Memory B cell (primary cell): ENCODE results near the gene MRPS18B.
A peak's percentile ranks its signal among the peaks of the same experiment; 100 is the strongest.
"Not testable (repeated sequence)": the region's sequence is repeated elsewhere in the genome, so short reads cannot be mapped to it uniquely, and the experiment has no call there.

Source experiments
- ATAC-seq: fragments of 150-1000 bp; cut with Tn5 transposase; 2 replicates; pipeline ENCODE4 v1.10.0; 2021; ENCODE audit warnings: low read depth, mild to moderate bottlenecking, moderate library complexity
- DNase-seq, 2 donors: peaks; one replicate each; pipeline ENCODE4 v3.0.0; 2022; ENCODE audit warnings: low spot score in 2 of 2
- H3K27ac Mint-ChIP-seq: one replicate; pipeline ENCODE4 v1.8.0; 2022; ENCODE audit warnings: mild to moderate bottlenecking, moderate library complexity, mixed read lengths
- H3K27me3 Mint-ChIP-seq: one replicate; pipeline ENCODE4 v1.8.0; 2022; ENCODE audit warnings: mixed read lengths
- H3K36me3 Mint-ChIP-seq: one replicate; pipeline ENCODE4 v1.8.0; 2022; ENCODE audit warnings: mild to moderate bottlenecking, mixed read lengths
- H3K4me1 Mint-ChIP-seq: one replicate; pipeline ENCODE4 v1.8.0; 2022; ENCODE audit warnings: mixed read lengths
- H3K4me3 Mint-ChIP-seq: one replicate; pipeline ENCODE4 v1.8.0; 2022; ENCODE audit warnings: mild to moderate bottlenecking, moderate library complexity, mixed read lengths
- H3K9me3 Mint-ChIP-seq: one replicate; pipeline ENCODE4 v1.8.0; 2022; ENCODE audit warnings: mixed read lengths

Gene MRPS18B

GRCh38 chr6:30641048-30641447, 23.4 kb downstream of the MRPS18B start:
- Mint-ChIP-seq H3K27me3 (no peaks in the 10 kb centered on the region), H3K9me3 (no peaks in the 10 kb centered on the region), H3K27ac (no peak overlapping the region), H3K36me3 (peaks cover 12% of the 10 kb centered on the region), H3K4me3 (no peak overlapping the region), H3K4me1 (peaks cover 12% of the 10 kb centered on the region)
- DNase-seq, result no peak
- ATAC-seq, result no peak

- no peak for ATAC-seq
- peaks cover 12% of the 10 kb centered on the region for H3K36me3 Mint-ChIP-seq
- no peak overlapping the region for H3K4me3 Mint-ChIP-seq
- H3K9me3 Mint-ChIP-seq, result no peaks in the 10 kb centered on the region
- peaks cover 21% of the 10 kb centered on the region for H3K4me1 Mint-ChIP-seq
- H3K27me3 Mint-ChIP-seq, result no peaks in the 10 kb centered on the region
- DNase-seq, result no peak
- peak overlapping the region; percentile 17 for H3K27ac Mint-ChIP-seq
Observed at GRCh38 chr6:30643656-30644055, 26.0 kb downstream of the MRPS18B start.

GRCh38 chr6:30644769-30645168, 27.1 kb downstream of the MRPS18B start:
- ATAC-seq (no peak), DNase-seq (no peak)
- Mint-ChIP-seq H3K4me1 (peaks cover 21% of the 10 kb centered on the region), H3K4me3 (no peak overlapping the region), H3K36me3 (peaks cover 12% of the 10 kb centered on the region), H3K9me3 (no peaks in the 10 kb centered on the region), H3K27me3 (no peaks in the 10 kb centered on the region), H3K27ac (no peak overlapping the region)

- peaks cover 23% of the 10 kb centered on the region for H3K4me1 Mint-ChIP-seq
- no peak for DNase-seq
- H3K9me3 Mint-ChIP-seq, result no peaks in the 10 kb centered on the region
- peaks cover 11% of the 10 kb centered on the region for H3K36me3 Mint-ChIP-seq
- no peaks in the 10 kb centered on the region for H3K27me3 Mint-ChIP-seq
- H3K4me3 Mint-ChIP-seq, result no peak overlapping the region
- peak overlapping the region; percentile 88 for H3K27ac Mint-ChIP-seq
- ATAC-seq, result no peak
Observed at GRCh38 chr6:30645989-30646388, 28.3 kb downstream of the MRPS18B start.

- H3K4me1 Mint-ChIP-seq, result peaks cover 24% of the 10 kb centered on the region
- H3K9me3 Mint-ChIP-seq, result no peaks in the 10 kb centered on the region
- peaks cover 10% of the 10 kb centered on the region for H3K36me3 Mint-ChIP-seq
- no peaks in the 10 kb centered on the region for H3K27me3 Mint-ChIP-seq
- peak in 1 of 2 donors; percentile 86 for DNase-seq
- peak; percentile 74 for ATAC-seq
- H3K4me3 Mint-ChIP-seq, result peak within 1 kb of the TSS; percentile 93
- peak within 1 kb of the TSS; percentile 88 for H3K27ac Mint-ChIP-seq
Observed at GRCh38 chr6:30646450-30647241, 29.0 kb downstream of the MRPS18B start, which contains the start of gene C6orf136. TSS of gene C6orf136 (plus strand) at chr6:30647133. CDS start at chr6:30647232, 99 bp downstream.

- H3K4me3 Mint-ChIP-seq, result peak overlapping the region; percentile 93
Observed at GRCh38 chr6:30647242-30648116, 29.8 kb downstream of the MRPS18B start.

GRCh38 chr6:30651143-30651542, 33.5 kb downstream of the MRPS18B start:
- H3K4me1 Mint-ChIP-seq, result peaks cover 14% of the 10 kb centered on the region
- no peaks in the 10 kb centered on the region for H3K9me3 Mint-ChIP-seq
- H3K27me3 Mint-ChIP-seq, result no peaks in the 10 kb centered on the region
- ATAC-seq, result no peak
- H3K27ac Mint-ChIP-seq, result peak overlapping the region; percentile 67
- H3K4me3 Mint-ChIP-seq, result no peak overlapping the region
- DNase-seq, result no peak
- peaks cover 20% of the 10 kb centered on the region for H3K36me3 Mint-ChIP-seq

More at GRCh38 chr6:30647242-30648116, 29.8 kb downstream of the MRPS18B start:
- peak; percentile 64 to 73 for DNase-seq
- H3K27me3 Mint-ChIP-seq, result no peaks in the 10 kb centered on the region
- peaks cover 10% of the 10 kb centered on the region for H3K36me3 Mint-ChIP-seq
- peak; percentile 69 for ATAC-seq
- no peaks in the 10 kb centered on the region for H3K9me3 Mint-ChIP-seq
- H3K4me1 Mint-ChIP-seq, result peaks cover 24% of the 10 kb centered on the region
- peak overlapping the region; percentile 88 for H3K27ac Mint-ChIP-seq

GRCh38 chr6:30654798-30655742, 37.4 kb downstream of the MRPS18B start:
- Mint-ChIP-seq H3K9me3 (no peaks in the 10 kb centered on the region), H3K36me3 (peaks cover 39% of the 10 kb centered on the region)
- no peak for DNase-seq

GRCh38 chr6:30655743-30656094, 38.1 kb downstream of the MRPS18B start:
- no peak overlapping the region for H3K4me3 Mint-ChIP-seq
- H3K27ac Mint-ChIP-seq, result no peak overlapping the region
- H3K27me3 Mint-ChIP-seq, result no peaks in the 10 kb centered on the region
- peaks cover 41% of the 10 kb centered on the region for H3K36me3 Mint-ChIP-seq
- ATAC-seq (no peak), DNase-seq (no peak)
- H3K9me3 Mint-ChIP-seq, result no peaks in the 10 kb centered on the region
- peaks cover 5% of the 10 kb centered on the region for H3K4me1 Mint-ChIP-seq

More at GRCh38 chr6:30654798-30655742, 37.4 kb downstream of the MRPS18B start:
- H3K4me1 Mint-ChIP-seq, result peaks cover 5% of the 10 kb centered on the region
- peak overlapping the region; percentile 35 for H3K27ac Mint-ChIP-seq
- no peak for ATAC-seq
- H3K27me3 Mint-ChIP-seq, result no peaks in the 10 kb centered on the region
- no peak overlapping the region for H3K4me3 Mint-ChIP-seq

- peaks cover 43% of the 10 kb centered on the region for H3K36me3 Mint-ChIP-seq
- H3K9me3 Mint-ChIP-seq, result no peaks in the 10 kb centered on the region
- ATAC-seq (no peak), DNase-seq (no peak)
- no peak overlapping the region for H3K4me3 Mint-ChIP-seq
- H3K4me1 Mint-ChIP-seq, result no peaks in the 10 kb centered on the region
- no peak overlapping the region for H3K27ac Mint-ChIP-seq
- H3K27me3 Mint-ChIP-seq, result no peaks in the 10 kb centered on the region
Observed at GRCh38 chr6:30656513-30656912, 38.9 kb downstream of the MRPS18B start.

- no peak for ATAC-seq
- Mint-ChIP-seq H3K27ac (peak overlapping the region; percentile 22), H3K9me3 (no peaks in the 10 kb centered on the region), H3K27me3 (no peaks in the 10 kb centered on the region), H3K36me3 (peaks cover 49% of the 10 kb centered on the region), H3K4me3 (no peak overlapping the region), H3K4me1 (no peaks in the 10 kb centered on the region)
- no peak for DNase-seq
Observed at GRCh38 chr6:30657454-30657853, 39.8 kb downstream of the MRPS18B start.

- ATAC-seq, H3K4me1 Mint-ChIP-seq, H3K4me3 Mint-ChIP-seq, DNase-seq, H3K27me3 Mint-ChIP-seq, H3K9me3 Mint-ChIP-seq: not testable (repeated sequence)
- Mint-ChIP-seq H3K36me3 (peaks cover 49% of the 10 kb centered on the region), H3K27ac (peak overlapping the region; percentile 22)
Observed at GRCh38 chr6:30657922-30658321, 40.3 kb downstream of the MRPS18B start.

GRCh38 chr6:30664994-30665767, 47.5 kb downstream of the MRPS18B start:
- peaks cover 29% of the 10 kb centered on the region for H3K36me3 Mint-ChIP-seq
- no peaks in the 10 kb centered on the region for H3K9me3 Mint-ChIP-seq
- ATAC-seq (no peak), DNase-seq (no peak)
- no peak overlapping the region for H3K4me3 Mint-ChIP-seq
- H3K4me1 Mint-ChIP-seq, result peaks cover 4% of the 10 kb centered on the region
- H3K27me3 Mint-ChIP-seq, result no peaks in the 10 kb centered on the region
- H3K27ac Mint-ChIP-seq, result no peak overlapping the region
